GM19372 (cell line): ENCODE measurements around the gene TRAPPC13.
"Not testable (repeated sequence)": the region's sequence is repeated elsewhere in the genome, so short reads cannot be mapped to it uniquely, and the experiment has no call there.

Source experiments
- ATAC-seq: cut with Tn5 transposase; IDR thresholded peaks from one replicate; pipeline ENCODE4 v1.9.1; 2021; ENCODE audit warnings: mild to moderate bottlenecking, low read depth, moderate library complexity; ENCODE audit not compliant: unreplicated experiment

TRAPPC13 gene

GRCh38 chr5:65624571-65625555 lies at the start of gene TRAPPC13, which contains the start of gene SHLD3:
Gene TRAPPC13 (plus strand): TSS chr5:65625027. CDS start chr5:65625061, 34 bp downstream.
Gene SHLD3 (plus strand): TSS chr5:65625027. CDS start chr5:65629588, 4,561 bp downstream.
- ATAC-seq = peak; percentile 66

GRCh38 chr5:65577141-65577540 lies 47.7 kb upstream of the TRAPPC13 start:
- no peak for ATAC-seq

GRCh38 chr5:65588694-65589093 lies 36.1 kb upstream of the TRAPPC13 start:
- ATAC-seq = no peak

GRCh38 chr5:65601761-65602160 lies 23.1 kb upstream of the TRAPPC13 start:
- not testable (repeated sequence) for ATAC-seq

GRCh38 chr5:65611524-65611923 lies 13.3 kb upstream of the TRAPPC13 start:
- ATAC-seq = no peak

- no peak for ATAC-seq
Observed at GRCh38 chr5:65612298-65612907, 12.4 kb upstream of the TRAPPC13 start.

GRCh38 chr5:65620021-65620420 lies 4.8 kb upstream of the TRAPPC13 start:
- ATAC-seq = no peak

- ATAC-seq = not testable (repeated sequence)
Observed at GRCh38 chr5:65621961-65622360, 2.9 kb upstream of the TRAPPC13 start.

GRCh38 chr5:65623482-65623881 lies 1.3 kb upstream of the TRAPPC13 start:
- no peak for ATAC-seq

- ATAC-seq = peak; percentile 92
Observed at GRCh38 chr5:65624025-65624570, 729 bp upstream of the TRAPPC13 start, which contains the start of gene TRIM23. Gene TRIM23 (minus strand): TSS chr5:65624333. CDS start chr5:65624274, 59 bp downstream.

- ATAC-seq = no peak
Observed at GRCh38 chr5:65625743-65626142, 916 bp downstream of the TRAPPC13 start.

GRCh38 chr5:65630981-65631380 lies 6.2 kb downstream of the TRAPPC13 start:
- no peak for ATAC-seq

GRCh38 chr5:65640240-65640639 lies 15.4 kb downstream of the TRAPPC13 start:
- no peak for ATAC-seq

GRCh38 chr5:65646938-65647337 lies 22.1 kb downstream of the TRAPPC13 start:
- no peak for ATAC-seq

GRCh38 chr5:65647941-65648340 lies 23.1 kb downstream of the TRAPPC13 start:
- ATAC-seq = no peak

GRCh38 chr5:65651144-65651543 lies 26.3 kb downstream of the TRAPPC13 start:
- ATAC-seq = no peak

- no peak for ATAC-seq
Observed at GRCh38 chr5:65654713-65655112, 29.9 kb downstream of the TRAPPC13 start.

- ATAC-seq = no peak
Observed at GRCh38 chr5:65663804-65664521, 39.1 kb downstream of the TRAPPC13 start.

- no peak for ATAC-seq
Observed at GRCh38 chr5:65668696-65669095, 43.9 kb downstream of the TRAPPC13 start.

- ATAC-seq = no peak
Observed at GRCh38 chr5:65672796-65673195, 48.0 kb downstream of the TRAPPC13 start.
